Neutrophil (primary cell): Measurements from ENCODE around the gene APBA2.

Experiments
- H3K27ac ChIP-seq: fragments of 200-600 bp; sonication (generic); 2 replicates; pipeline ENCODE4 v1.5.1; 2016; ENCODE audit warnings: mild to moderate bottlenecking, moderate library complexity
- H3K27me3 ChIP-seq: fragments of 200-600 bp; sonication (generic); 2 replicates; pipeline ENCODE4 v1.6.0; 2016; ENCODE audit warnings: mild to moderate bottlenecking
- H3K36me3 ChIP-seq: fragments of 200-600 bp; sonication (generic); 2 replicates; pipeline ENCODE4 v1.5.1; 2017
- H3K4me1 ChIP-seq, 2 experiments: fragments of 200-600 bp in 1 of 2; sonication (generic) in 1 of 2; 1 replicate in 1 of 2; 2 replicates in 1 of 2; pipeline versions ENCODE4 v1.5.1 to v1.6.1; 2013 to 2016; ENCODE audit warnings: low read depth in 1 of 2, low read length in 1 of 2, mild to moderate bottlenecking in 1 of 2, moderate library complexity in 1 of 2; ENCODE audit not compliant: control insufficient read depth in 1 of 2, insufficient read depth in 1 of 2
- H3K4me3 ChIP-seq, 2 experiments: fragments of 200-600 bp in 1 of 2; sonication (generic) in 1 of 2; 1 replicate in 1 of 2; 2 replicates in 1 of 2; pipeline ENCODE4 v1.5.1; 2013 to 2016; ENCODE audit warnings: low read depth in 1 of 2, low read length in 1 of 2, mild to moderate bottlenecking in 1 of 2, moderate library complexity in 1 of 2
- H3K9me3 ChIP-seq: fragments of 200-600 bp; sonication (generic); 2 replicates; pipeline ENCODE4 v1.5.1; 2016
- TF ChIP-seq, protein P1 (sequence below): fragments of 200-600 bp; sonication (generic); IDR thresholded peaks from 2 replicates; pipeline ENCODE4 v1.5.1; 2016; ENCODE audit warnings: antibody characterized with exemption

APBA2 gene

DNA sequence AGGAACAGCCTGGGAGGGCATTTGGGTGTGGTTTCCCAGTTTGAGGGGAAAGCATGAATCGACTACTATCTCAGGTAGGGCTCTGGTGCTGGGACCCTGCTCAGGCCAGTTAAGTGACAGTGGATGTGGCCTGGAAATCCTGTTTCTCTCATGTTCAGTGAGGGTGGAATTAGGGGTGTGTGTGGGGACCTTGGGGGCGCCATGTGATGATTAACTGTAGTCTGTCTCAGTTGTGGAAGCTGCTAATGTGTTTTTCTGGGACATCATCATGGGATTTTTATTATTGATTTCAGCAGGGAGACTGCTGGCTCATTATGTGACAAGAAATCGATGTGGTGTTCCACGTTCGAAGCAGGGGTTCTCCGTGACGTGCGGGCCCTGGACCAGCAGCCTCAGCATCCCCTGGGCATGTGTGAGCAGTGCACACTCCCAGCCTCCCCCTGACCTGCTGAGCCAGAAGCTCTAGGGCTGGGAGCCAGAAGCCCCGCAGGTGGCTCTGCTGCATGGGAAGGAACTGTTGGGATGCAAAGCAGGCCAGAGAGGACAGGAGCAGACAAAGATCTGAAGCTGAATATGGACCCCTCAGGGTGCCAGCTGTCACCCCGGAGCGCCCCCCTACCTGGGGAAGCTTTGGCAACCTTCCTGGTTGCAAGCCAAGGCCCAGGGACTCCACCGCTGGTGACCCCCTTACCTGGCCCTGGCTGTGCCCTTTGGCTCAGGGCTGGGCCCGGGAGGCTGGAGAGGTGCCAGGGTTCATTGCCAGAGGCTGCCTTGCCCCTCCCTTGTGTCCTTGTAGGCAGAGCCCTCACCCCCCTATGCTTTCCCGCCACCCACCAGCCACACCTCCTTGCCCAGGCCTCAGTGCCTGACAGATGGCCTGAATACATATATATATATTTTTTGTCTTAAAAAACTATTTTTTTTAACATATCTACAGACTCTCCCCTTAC lies 149.8 kb downstream of the APBA2 start:
- Histone ChIP-seq H3K36me3 (no peaks in the 10 kb centered on the region), H3K4me1 (no peaks in the 10 kb centered on the region), H3K27ac (no peak overlapping the region), H3K9me3 (no peaks in the 10 kb centered on the region), H3K27me3 (peaks cover 5% of the 10 kb centered on the region), H3K4me3 (no peak overlapping the region)
- TF ChIP-seq, protein P1, sequence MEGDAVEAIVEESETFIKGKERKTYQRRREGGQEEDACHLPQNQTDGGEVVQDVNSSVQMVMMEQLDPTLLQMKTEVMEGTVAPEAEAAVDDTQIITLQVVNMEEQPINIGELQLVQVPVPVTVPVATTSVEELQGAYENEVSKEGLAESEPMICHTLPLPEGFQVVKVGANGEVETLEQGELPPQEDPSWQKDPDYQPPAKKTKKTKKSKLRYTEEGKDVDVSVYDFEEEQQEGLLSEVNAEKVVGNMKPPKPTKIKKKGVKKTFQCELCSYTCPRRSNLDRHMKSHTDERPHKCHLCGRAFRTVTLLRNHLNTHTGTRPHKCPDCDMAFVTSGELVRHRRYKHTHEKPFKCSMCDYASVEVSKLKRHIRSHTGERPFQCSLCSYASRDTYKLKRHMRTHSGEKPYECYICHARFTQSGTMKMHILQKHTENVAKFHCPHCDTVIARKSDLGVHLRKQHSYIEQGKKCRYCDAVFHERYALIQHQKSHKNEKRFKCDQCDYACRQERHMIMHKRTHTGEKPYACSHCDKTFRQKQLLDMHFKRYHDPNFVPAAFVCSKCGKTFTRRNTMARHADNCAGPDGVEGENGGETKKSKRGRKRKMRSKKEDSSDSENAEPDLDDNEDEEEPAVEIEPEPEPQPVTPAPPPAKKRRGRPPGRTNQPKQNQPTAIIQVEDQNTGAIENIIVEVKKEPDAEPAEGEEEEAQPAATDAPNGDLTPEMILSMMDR = no peak

DNA sequence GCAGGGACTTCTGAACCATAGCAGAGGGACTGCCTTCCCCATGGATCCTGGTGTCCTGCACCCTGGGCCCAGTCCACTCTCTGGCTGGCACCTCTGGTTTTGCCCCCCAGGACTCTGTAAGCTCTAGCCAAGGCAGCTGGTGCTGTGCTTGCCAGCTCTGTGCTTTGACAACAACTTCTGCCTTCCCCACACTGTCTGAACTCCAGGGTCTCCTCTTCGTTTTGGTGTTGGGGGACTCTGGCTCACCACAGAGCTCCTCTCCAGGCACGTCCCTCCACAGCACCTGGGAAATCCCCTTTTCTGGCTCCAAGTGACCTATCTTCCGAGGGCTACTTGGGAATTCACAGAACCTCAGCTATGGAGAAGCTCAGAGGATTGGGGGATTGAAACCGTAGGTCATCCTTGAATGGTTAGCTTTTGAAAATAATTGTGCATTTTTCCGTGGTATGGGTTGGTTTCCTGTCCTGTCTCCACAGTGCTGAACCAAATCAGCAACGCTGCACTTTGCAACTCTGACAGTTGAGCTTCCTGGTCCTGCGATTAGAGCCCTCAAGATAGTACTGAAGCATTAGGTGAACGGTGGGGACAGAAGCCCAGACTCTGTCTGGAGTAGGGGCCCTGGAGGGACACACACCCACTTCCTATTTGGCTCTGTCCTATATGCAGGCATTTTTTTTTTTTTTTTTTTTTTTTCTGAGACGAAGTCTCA lies 152.4 kb downstream of the APBA2 start:
- Histone ChIP-seq H3K9me3 (no peaks in the 10 kb centered on the region), H3K27ac (no peak overlapping the region)
- TF ChIP-seq, protein P1 = no peak

DNA sequence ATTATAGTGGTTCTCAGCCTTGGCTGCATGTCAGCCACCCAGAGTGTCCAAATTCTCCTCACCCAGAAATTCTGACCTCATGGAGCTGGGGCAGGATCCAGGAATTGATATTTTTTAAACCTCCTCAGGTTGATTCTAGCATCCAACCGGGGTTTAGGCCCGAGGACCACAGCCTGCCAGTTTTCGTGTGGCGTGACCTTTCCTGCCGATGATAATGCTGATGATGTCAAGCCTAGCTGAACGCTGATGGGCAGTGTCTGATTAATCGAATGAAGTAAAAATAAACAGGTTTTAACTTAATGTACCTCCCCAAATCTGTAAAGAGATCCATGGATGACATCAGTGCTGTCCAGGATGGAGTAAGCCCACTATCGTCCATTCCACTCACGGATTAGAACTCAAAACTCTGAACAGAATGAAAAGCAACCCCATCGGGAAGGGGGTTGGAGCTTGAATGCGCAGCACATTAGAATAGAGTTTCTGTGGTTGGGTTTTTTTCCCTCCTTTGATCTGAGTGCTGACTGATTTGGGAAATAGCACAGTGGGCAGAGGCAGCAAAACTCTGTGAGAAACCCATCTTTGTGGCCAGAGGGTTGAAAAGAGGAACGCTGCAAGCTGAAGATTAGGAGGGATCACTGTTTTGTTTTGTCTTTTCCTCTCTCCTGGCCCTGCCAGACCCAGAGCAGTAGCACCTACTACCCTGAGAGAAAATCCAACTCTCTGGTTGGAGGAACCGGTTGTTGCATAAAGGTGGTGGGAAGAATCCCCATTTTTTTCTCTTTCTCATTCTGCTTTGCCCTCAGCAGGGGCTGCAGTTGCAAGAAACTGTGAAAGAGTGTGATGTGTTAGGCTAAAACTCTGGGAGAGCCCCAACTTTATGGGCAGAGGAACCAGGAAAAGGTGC lies 153.9 kb downstream of the APBA2 start:
- no peak overlapping the region for H3K4me3 ChIP-seq
- no peaks in the 10 kb centered on the region for H3K36me3 ChIP-seq
- TF ChIP-seq, protein P1 = no peak
- H3K27ac ChIP-seq = no peak overlapping the region
- H3K9me3 ChIP-seq = no peaks in the 10 kb centered on the region
- H3K27me3 ChIP-seq = peaks cover 5% of the 10 kb centered on the region
- no peaks in the 10 kb centered on the region for H3K4me1 ChIP-seq

More for the DNA sequence above, 152.4 kb downstream of the APBA2 start:
- Histone ChIP-seq H3K36me3 (no peaks in the 10 kb centered on the region), H3K4me3 (no peak overlapping the region), H3K4me1 (no peaks in the 10 kb centered on the region), H3K27me3 (peaks cover 5% of the 10 kb centered on the region)

DNA sequence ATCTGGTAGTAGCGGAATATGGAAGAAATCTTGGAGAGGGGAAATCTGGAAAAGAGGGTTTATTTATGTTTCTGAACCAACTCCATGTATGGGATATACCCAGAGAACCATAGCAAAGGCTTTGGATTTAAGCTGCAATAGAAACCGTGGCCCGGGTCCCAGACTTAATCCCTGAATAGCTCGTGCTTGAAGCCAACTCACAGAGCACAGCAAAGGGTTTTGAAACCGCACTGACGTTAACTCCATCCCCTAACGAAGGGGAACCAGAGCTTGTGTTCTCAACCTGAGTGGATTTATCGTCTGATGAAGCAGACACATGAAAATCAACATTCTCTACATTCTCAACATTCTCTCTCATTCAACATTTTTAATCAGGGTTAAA lies 154.6 kb downstream of the APBA2 start:
- Histone ChIP-seq H3K4me3 (no peak overlapping the region), H3K27me3 (peaks cover 5% of the 10 kb centered on the region), H3K27ac (no peak overlapping the region), H3K4me1 (no peaks in the 10 kb centered on the region), H3K9me3 (no peaks in the 10 kb centered on the region), H3K36me3 (no peaks in the 10 kb centered on the region)
- TF ChIP-seq, protein P1 = no peak
